Gastrocnemius medialis (tissue), 4 donors: Measurements from ENCODE around the gene WASF1.

ENCODE experiments used
- POLR2A ChIP-seq, 2 donors: fragments of 450-650 bp; IDR thresholded peaks; one replicate each; pipeline ENCODE4 v1.6.1; 2017; ENCODE audit warnings: antibody characterized with exemption in 2 of 2, mild to moderate bottlenecking in 2 of 2, moderate library complexity in 2 of 2
- TF ChIP-seq, protein P1 (sequence below), 5 experiments: fragments of 450-650 bp in 3 of 5; fragments of 200-600 bp in 2 of 5; sonication (generic) in 2 of 5; IDR thresholded peaks in 4 of 5; conservative IDR thresholded peaks in 1 of 5; 1 replicate in 4 of 5; 2 replicates in 1 of 5; pipeline ENCODE4 v1.5.1; 2016 to 2019; ENCODE audit warnings: antibody characterized with exemption in 5 of 5, mild to moderate bottlenecking in 3 of 5, moderate library complexity in 3 of 5

DNA sequence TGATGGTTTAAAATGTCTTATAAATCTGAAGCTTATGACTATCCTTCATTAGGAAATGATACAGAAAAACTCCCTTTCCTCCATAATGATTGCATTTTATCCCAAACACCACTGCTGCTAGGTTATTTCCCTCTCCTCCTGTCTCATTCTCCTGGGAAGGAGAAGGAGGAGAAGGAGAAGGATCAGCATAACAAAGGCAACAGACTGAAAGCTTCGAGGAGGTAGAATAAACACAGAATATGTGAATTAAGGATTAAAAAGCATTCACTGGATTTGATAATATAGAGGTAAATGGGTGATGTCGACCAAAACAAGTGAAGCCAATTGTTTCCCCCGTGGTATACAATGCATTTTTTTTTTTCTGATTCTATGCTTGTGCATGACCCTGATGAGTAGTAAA lies 82.0 kb downstream of the WASF1 start:
- TF ChIP-seq, protein P1, sequence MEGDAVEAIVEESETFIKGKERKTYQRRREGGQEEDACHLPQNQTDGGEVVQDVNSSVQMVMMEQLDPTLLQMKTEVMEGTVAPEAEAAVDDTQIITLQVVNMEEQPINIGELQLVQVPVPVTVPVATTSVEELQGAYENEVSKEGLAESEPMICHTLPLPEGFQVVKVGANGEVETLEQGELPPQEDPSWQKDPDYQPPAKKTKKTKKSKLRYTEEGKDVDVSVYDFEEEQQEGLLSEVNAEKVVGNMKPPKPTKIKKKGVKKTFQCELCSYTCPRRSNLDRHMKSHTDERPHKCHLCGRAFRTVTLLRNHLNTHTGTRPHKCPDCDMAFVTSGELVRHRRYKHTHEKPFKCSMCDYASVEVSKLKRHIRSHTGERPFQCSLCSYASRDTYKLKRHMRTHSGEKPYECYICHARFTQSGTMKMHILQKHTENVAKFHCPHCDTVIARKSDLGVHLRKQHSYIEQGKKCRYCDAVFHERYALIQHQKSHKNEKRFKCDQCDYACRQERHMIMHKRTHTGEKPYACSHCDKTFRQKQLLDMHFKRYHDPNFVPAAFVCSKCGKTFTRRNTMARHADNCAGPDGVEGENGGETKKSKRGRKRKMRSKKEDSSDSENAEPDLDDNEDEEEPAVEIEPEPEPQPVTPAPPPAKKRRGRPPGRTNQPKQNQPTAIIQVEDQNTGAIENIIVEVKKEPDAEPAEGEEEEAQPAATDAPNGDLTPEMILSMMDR (IDR thresholded peaks at IDR 0.05 in 4 of 5, conservative IDR thresholded peaks at IDR 0.05 in 1 of 5) = no peak
- no peak for TF ChIP-seq POLR2A (IDR thresholded peaks at IDR 0.05)
